ENCODE results near the gene MCTS1. TPM values are rescaled to one million over a fixed set of nuclear protein-coding genes. Genes with fewer than 3 reads are reported as not detected.

MCTS1 gene
- total RNA-seq, 1 donor from 2014 or later, result 46.1 TPM

GRCh38 chrX:120561634-120562568 lies 42.0 kb upstream of the MCTS1 start:
- H3K9me3 Mint-ChIP-seq, result no peaks in the 10 kb centered on the region
- no peaks in the 10 kb centered on the region for H3K36me3 Mint-ChIP-seq
- TF ChIP-seq CTCF (conservative IDR thresholded peaks at IDR 0.05), result no peak
- no peaks in the 10 kb centered on the region for H3K27me3 Mint-ChIP-seq
- no peak for DNase-seq (ENCODE audit: extremely low spot score, unreplicated experiment)
- peak overlapping the region; percentile 96 for H3K27ac Mint-ChIP-seq
- H3K4me1 Mint-ChIP-seq (ENCODE audit: unreplicated experiment), result peaks cover 5% of the 10 kb centered on the region
- H3K4me3 Mint-ChIP-seq, result peak overlapping the region; percentile 98

GRCh38 chrX:120562569-120562926 lies 41.4 kb upstream of the MCTS1 start:
- Mint-ChIP-seq H3K4me3 (peak overlapping the region; percentile 98), H3K27ac (peak overlapping the region; percentile 96), H3K4me1 (ENCODE audit: unreplicated experiment) (peaks cover 5% of the 10 kb centered on the region)

GRCh38 chrX:120564925-120565324 lies 39.0 kb upstream of the MCTS1 start:
- Mint-ChIP-seq H3K27me3 (no peaks in the 10 kb centered on the region), H3K27ac (no peak overlapping the region)
- DNase-seq (ENCODE audit: extremely low spot score, unreplicated experiment), result no peak

More at GRCh38 chrX:120562569-120562926, 41.4 kb upstream of the MCTS1 start:
- no peaks in the 10 kb centered on the region for H3K36me3 Mint-ChIP-seq
- TF ChIP-seq CTCF (conservative IDR thresholded peaks at IDR 0.05), result no peak
- no peak for DNase-seq (ENCODE audit: extremely low spot score, unreplicated experiment)
- H3K9me3 Mint-ChIP-seq, result no peaks in the 10 kb centered on the region
- H3K27me3 Mint-ChIP-seq, result no peaks in the 10 kb centered on the region

GRCh38 chrX:120566817-120567216 lies 37.1 kb upstream of the MCTS1 start:
- no peaks in the 10 kb centered on the region for H3K36me3 Mint-ChIP-seq
- H3K4me3 Mint-ChIP-seq, result no peak overlapping the region
- H3K27ac Mint-ChIP-seq, result no peak overlapping the region
- no peak for TF ChIP-seq CTCF (conservative IDR thresholded peaks at IDR 0.05)
- H3K27me3 Mint-ChIP-seq, result no peaks in the 10 kb centered on the region
- H3K4me1 Mint-ChIP-seq (ENCODE audit: unreplicated experiment), result peaks cover 5% of the 10 kb centered on the region
- DNase-seq (ENCODE audit: extremely low spot score, unreplicated experiment), result no peak
- H3K9me3 Mint-ChIP-seq, result no peaks in the 10 kb centered on the region

More at GRCh38 chrX:120564925-120565324, 39.0 kb upstream of the MCTS1 start:
- H3K9me3 Mint-ChIP-seq, result no peaks in the 10 kb centered on the region
- no peaks in the 10 kb centered on the region for H3K36me3 Mint-ChIP-seq
- no peak overlapping the region for H3K4me3 Mint-ChIP-seq
- no peak for TF ChIP-seq CTCF (conservative IDR thresholded peaks at IDR 0.05)
- H3K4me1 Mint-ChIP-seq (ENCODE audit: unreplicated experiment), result peaks cover 5% of the 10 kb centered on the region

DNA sequence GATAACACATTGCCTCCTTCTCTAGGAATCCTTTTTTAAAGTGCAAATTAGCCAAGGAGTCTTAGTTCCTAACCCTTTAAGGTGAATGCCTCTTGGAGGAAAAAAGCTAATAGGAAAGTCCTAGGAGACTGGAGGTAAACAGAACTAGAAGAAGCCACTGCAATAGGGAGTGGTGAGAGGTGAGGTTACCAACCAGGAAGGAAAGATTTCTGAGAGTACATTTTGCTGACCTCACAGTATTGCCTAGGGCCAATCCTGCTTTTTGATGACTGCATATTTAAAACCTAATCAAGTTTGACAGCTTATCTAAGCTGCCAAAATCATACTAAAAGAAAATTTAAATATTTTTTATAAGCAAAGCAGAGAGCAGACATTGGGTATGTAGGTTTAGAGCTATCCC lies 35.9 kb upstream of the MCTS1 start:
- Mint-ChIP-seq H3K36me3 (no peaks in the 10 kb centered on the region), H3K27me3 (no peaks in the 10 kb centered on the region), H3K27ac (peak overlapping the region; percentile 90), H3K9me3 (no peaks in the 10 kb centered on the region), H3K4me3 (no peak overlapping the region), H3K4me1 (ENCODE audit: unreplicated experiment) (no peaks in the 10 kb centered on the region)
- TF ChIP-seq CTCF (conservative IDR thresholded peaks at IDR 0.05), result no peak
- no peak for DNase-seq (ENCODE audit: extremely low spot score, unreplicated experiment)
